Measurements from ENCODE around the gene PRMT3. TPM values are rescaled to one million over a fixed set of nuclear protein-coding genes. Genes with fewer than 3 reads are reported as not detected.
"Not testable (repeated sequence)": the region's sequence is repeated elsewhere in the genome, so short reads cannot be mapped to it uniquely, and the experiment has no call there.

Gene PRMT3
- total RNA-seq, 1 donor from 2014 or later: 50.5 TPM

DNA sequence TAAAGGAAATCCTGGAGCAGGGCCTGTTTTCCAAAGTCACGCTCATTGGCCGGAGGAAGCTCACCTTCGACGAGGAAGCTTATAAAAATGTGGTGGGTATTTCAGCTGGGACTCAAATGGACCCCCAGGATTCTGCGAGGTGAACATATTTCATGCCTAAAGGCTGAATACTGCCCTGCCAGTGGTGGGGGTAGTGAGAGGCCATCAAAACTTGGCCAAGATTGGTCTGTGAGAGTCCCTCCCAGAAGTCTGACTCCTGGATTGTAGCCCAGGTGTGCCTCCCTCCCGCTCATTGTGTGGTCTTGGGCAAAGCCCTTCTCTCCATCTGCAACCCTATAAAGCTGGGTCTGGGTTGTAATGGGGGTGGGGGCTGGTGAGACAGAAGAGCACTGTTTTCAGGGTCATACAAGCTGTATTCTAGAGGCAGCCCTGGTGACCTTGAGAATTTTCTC lies 23.1 kb upstream of the PRMT3 start:
- H3K27me3 Mint-ChIP-seq: no peaks in the 10 kb centered on the region
- peaks cover 34% of the 10 kb centered on the region for H3K36me3 Mint-ChIP-seq (ENCODE audit: low read depth)
- intact Hi-C loops (cut with micrococcal nuclease): no loop called here
- peaks cover 11% of the 10 kb centered on the region for H3K9me3 Mint-ChIP-seq
- H3K4me1 Mint-ChIP-seq: peaks cover 61% of the 10 kb centered on the region
- H3K4me3 Mint-ChIP-seq: peak overlapping the region; percentile 87
- peak overlapping the region; percentile 83 for H3K27ac Mint-ChIP-seq
- DNase-seq: no peak

DNA sequence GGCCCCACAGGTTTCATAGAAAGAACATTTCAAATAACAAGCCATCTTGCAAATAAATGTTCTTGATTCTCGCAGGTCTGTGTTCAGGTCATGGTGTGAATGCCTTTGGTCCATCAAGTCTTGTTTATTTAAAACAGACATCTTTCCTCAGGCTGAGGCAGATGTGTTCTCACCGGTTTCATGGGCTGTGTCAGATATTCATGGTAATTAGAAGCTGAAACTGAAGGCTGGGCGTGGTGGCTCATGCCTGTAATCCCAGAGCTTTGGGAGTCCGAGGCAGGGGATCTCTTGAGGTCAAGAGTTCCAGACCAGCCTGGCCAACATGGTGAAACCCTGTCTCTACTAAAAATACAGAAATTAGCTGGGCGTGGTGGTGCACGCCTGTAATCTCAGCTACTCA lies 22.1 kb upstream of the PRMT3 start:
- H3K4me1 Mint-ChIP-seq: peaks cover 59% of the 10 kb centered on the region
- DNase-seq; H3K27me3 Mint-ChIP-seq; H3K9me3 Mint-ChIP-seq; H3K27ac Mint-ChIP-seq; intact Hi-C loops (cut with micrococcal nuclease): not testable (repeated sequence)
- peak overlapping the region; percentile 87 for H3K4me3 Mint-ChIP-seq
- H3K36me3 Mint-ChIP-seq (ENCODE audit: low read depth): peaks cover 44% of the 10 kb centered on the region

DNA sequence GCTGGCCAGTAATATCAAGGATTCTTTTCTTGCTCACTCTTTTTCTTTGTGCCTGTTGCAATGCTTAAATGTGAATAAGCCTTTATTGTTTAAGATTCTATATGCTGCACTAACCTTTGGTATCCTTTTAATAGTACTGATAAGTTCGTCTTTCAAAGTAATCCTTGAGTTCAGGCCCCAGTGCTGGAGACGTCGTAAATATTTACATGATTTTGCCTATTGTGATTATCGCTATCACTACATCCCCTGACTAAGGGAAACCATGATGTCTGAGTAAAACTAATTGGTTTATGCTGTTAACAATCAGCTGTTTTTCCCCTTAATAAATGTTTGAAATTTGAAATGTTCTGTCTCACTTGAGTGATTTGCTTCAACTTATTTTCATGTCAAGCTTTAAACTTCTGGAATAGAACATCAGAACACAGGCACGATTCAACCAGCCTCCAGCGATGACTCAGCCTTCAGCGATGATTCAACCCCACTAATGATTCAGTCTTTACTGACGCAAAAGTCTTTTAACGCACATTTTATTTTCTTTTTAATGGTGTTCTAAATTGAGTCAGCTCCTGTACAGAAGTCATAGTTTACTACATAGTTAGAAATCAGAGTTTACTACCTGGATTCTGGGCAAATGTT lies 20.1 kb upstream of the PRMT3 start:
- intact Hi-C loops (cut with micrococcal nuclease): loop anchor here (1.0 kb wide), 1 partner anchor 20 kb away; the partner anchor contains the start of gene PRMT3
- Mint-ChIP-seq H3K36me3 (ENCODE audit: low read depth) (peaks cover 55% of the 10 kb centered on the region), H3K27me3 (no peaks in the 10 kb centered on the region), H3K4me1 (peaks cover 50% of the 10 kb centered on the region), H3K9me3 (no peaks in the 10 kb centered on the region), H3K4me3 (peak overlapping the region; percentile 64), H3K27ac (peak overlapping the region; percentile 73)
- peak; percentile 72 for DNase-seq

DNA sequence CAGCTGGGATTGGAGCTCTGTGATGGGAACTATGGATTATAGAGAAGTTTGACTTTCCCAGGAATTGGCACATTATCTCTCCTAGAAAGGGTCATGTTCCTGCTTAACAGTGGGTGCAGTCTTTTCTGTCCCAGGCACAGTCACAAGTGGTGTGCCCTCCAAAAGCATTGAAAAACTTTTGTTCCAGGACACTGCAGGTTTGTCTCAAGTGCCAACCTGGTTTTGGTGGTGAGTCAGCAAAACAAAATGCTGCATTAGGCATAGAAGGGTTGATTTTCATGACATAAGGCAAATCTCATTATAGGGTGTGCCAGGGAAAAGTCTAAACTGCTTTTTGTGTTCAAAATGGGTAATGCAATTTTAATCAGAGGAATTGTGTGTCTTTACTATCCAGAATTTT lies 19.1 kb upstream of the PRMT3 start:
- Mint-ChIP-seq H3K27ac (peak overlapping the region; percentile 15), H3K4me3 (peak overlapping the region; percentile 37), H3K4me1 (peaks cover 41% of the 10 kb centered on the region), H3K36me3 (ENCODE audit: low read depth) (peaks cover 61% of the 10 kb centered on the region), H3K9me3 (no peaks in the 10 kb centered on the region), H3K27me3 (no peaks in the 10 kb centered on the region)
- DNase-seq: no peak
- intact Hi-C loops (cut with micrococcal nuclease): no loop called here

DNA sequence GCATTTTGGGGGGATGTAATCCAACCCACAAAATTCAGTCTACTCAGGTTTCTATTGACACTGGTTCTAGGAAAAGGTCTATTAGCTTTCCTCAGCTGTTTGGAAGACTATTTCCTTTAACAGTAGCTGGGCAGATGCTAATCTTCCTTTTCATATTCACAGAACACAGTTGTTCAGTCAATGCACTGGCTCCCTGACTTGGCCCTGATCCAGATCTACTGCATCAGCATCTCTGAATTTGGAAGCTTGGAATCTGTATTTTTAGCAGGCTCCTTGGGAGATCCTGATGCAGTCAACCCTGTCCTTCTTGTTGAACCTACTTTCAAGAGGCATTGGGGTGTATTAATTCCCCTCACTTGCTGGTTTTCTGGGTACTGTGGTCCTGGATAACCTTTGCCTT lies 17.7 kb upstream of the PRMT3 start:
- no peaks in the 10 kb centered on the region for H3K9me3 Mint-ChIP-seq
- no peak overlapping the region for H3K4me3 Mint-ChIP-seq
- H3K4me1 Mint-ChIP-seq: peaks cover 43% of the 10 kb centered on the region
- DNase-seq: no peak
- intact Hi-C loops (cut with micrococcal nuclease): no loop called here
- H3K27ac Mint-ChIP-seq: no peak overlapping the region
- H3K36me3 Mint-ChIP-seq (ENCODE audit: low read depth): peaks cover 69% of the 10 kb centered on the region
- no peaks in the 10 kb centered on the region for H3K27me3 Mint-ChIP-seq

DNA sequence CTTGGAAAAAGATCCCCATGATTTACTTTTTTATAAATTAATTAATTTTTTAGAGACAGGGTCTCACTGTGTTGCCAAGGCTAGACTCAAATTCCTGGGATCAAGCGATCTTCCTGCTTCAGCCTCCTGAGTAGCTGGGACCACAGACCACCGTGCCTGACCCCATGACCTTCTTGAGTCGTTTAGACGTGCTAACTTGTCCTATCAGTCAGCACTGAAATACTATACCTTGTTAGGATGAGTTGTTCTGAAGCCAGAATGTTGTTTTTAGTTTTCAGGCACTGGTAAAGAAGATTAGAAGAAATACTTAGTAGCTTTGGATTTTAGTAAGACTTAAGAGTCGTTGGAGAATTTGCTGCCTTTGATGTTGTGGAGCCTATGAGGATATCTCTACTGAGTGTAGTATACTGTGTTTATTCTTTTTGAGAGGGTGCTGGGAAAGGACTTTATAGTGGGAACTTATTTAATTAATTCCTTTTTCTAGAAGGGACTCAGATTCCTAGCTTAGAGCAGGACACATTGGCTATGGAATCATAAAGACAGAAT lies 15.4 kb upstream of the PRMT3 start:
- Mint-ChIP-seq H3K9me3 (no peaks in the 10 kb centered on the region), H3K4me1 (peaks cover 28% of the 10 kb centered on the region), H3K27me3 (no peaks in the 10 kb centered on the region), H3K27ac (no peak overlapping the region), H3K4me3 (no peak overlapping the region), H3K36me3 (ENCODE audit: low read depth) (peaks cover 60% of the 10 kb centered on the region)
- no peak for DNase-seq
- intact Hi-C loops (cut with micrococcal nuclease): no loop called here

DNA sequence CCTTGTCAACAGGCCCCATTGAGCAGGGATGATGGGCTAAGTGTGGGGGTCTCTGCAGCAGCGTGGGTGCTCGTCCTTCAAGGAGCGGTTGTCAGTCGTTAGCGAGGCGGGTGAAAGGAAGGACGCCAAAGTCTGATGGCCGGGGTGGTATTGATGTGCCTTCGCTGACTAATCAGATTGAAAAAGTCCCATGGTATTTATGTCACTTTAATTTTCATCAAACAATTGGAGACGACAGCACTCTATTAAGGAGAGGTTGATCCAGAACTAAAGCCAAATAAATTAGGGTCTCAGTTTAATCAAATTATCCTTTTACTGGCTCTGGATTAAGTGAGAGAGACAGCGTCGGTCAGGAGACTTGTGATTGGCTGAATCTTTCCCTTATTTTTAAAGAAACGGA lies 14.4 kb upstream of the PRMT3 start:
- Mint-ChIP-seq H3K4me1 (peaks cover 21% of the 10 kb centered on the region), H3K27me3 (no peaks in the 10 kb centered on the region), H3K36me3 (ENCODE audit: low read depth) (peaks cover 53% of the 10 kb centered on the region), H3K4me3 (no peak overlapping the region), H3K9me3 (no peaks in the 10 kb centered on the region), H3K27ac (no peak overlapping the region)
- DNase-seq: no peak
- intact Hi-C loops (cut with micrococcal nuclease): no loop called here

DNA sequence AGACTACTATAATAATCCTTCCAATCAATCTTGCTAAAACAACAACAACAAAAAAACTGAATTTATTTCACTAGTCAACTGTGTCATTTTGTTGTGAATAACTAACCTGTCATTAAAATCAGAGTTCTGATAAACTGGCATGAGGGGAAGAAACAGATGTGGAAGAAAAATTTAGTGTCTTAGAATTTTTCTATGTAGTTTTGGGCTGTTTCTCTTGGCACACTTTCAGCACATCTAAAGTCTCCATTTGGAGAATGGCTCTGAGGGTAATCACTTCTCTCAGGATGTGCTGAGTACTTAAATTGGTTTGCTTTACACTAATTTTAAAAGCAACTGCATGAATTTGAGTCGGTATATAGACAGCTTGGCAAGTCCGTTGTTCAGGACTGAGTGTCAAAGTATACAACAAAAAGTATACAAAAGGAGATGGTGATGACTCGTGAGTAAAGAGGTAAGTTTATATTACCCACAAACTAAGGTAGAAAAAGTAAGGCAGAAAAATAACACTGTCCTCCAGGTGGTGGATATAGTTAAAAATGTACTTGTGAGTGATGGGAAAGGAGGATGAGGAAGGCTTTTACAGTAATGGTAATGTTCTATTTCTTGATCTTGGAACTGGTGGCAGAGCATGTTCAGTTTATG lies 13.8 kb upstream of the PRMT3 start:
- Mint-ChIP-seq H3K9me3 (no peaks in the 10 kb centered on the region), H3K27me3 (no peaks in the 10 kb centered on the region), H3K36me3 (ENCODE audit: low read depth) (peaks cover 48% of the 10 kb centered on the region), H3K4me1 (peaks cover 17% of the 10 kb centered on the region), H3K4me3 (no peak overlapping the region), H3K27ac (peak overlapping the region; percentile 30)
- intact Hi-C loops (cut with micrococcal nuclease): no loop called here
- DNase-seq: no peak

DNA sequence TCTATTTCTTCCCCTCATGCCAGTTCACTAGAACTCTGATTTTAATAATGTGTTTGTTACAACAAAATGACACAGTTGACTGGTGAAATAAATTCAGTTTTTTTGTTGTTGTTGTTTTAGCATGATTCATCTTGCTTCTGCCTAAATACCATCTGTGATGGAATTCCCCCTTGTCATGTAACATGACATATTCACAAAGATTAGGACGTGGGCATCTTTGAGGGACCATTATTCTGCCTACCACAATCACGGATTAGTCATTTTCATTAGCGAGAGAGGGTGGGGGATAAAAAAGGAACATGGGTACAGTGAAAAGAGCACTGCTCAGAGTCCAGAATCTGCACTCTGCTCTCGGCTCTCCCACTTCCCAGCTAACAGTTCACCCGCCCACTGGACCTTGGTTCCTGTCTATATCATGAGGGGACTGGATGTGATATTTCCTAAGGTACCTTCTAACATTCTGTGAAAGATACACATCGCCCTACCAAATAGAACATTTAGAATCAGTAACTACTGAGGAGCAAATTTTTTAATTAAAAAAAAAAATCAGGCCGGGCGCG lies 12.7 kb upstream of the PRMT3 start:
- Mint-ChIP-seq H3K36me3 (ENCODE audit: low read depth) (peaks cover 53% of the 10 kb centered on the region), H3K27me3 (no peaks in the 10 kb centered on the region), H3K4me3 (no peak overlapping the region), H3K9me3 (no peaks in the 10 kb centered on the region), H3K27ac (peak overlapping the region; percentile 74), H3K4me1 (peaks cover 13% of the 10 kb centered on the region)
- intact Hi-C loops (cut with micrococcal nuclease): no loop called here
- no peak for DNase-seq

DNA sequence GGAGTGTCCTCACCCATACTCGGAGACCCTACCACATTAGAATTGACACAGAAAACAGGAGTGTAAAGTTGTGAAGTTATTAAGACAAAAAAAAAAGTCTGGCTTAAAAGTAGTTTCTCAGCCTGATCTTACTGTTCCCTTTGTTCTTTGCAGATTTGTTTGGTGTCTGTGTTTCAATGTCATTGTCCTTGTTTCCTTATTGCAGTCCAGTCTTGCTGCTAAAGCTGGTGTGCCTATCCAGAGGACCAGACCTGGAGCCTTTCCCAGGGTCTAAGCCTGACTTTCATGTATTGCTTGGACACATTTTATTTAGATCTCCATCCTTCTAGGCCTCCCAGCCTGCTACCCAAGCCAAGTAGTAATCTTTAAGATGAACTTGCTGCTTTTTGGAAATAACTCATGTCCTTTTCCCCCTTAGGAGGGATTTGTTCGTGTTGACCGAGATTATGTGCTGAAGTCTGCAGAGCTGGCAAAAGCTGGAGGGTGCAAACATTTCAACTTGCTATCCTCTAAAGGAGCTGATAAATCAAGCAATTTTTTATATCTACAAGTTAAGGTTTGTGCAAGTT lies 11.3 kb upstream of the PRMT3 start:
- intact Hi-C loops (cut with micrococcal nuclease): no loop called here
- Mint-ChIP-seq H3K36me3 (ENCODE audit: low read depth) (peaks cover 48% of the 10 kb centered on the region), H3K27me3 (no peaks in the 10 kb centered on the region), H3K9me3 (no peaks in the 10 kb centered on the region), H3K27ac (no peak overlapping the region), H3K4me3 (no peak overlapping the region), H3K4me1 (peaks cover 13% of the 10 kb centered on the region)
- DNase-seq: no peak

DNA sequence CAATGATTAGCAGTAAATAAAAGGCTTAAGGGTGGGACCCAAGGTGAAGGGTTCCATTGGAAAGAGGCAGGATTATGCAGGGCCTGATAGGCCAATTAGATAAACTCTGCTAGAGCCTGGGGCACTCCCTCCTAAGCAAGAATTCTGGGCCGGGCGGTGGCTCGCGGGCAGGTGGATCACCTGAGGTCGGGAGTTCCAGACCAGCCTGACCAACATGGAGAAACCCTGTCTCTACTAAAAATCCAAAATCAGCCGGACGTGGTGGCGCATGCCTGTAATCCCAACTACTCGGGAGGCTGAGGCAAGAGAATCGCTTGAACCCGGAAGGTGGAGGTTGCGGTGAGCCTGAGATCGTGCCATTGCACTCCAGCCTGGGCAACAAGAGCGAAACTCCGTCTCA lies 1.5 kb upstream of the PRMT3 start:
- H3K27me3 Mint-ChIP-seq; DNase-seq; intact Hi-C loops (cut with micrococcal nuclease); H3K9me3 Mint-ChIP-seq: not testable (repeated sequence)
- Mint-ChIP-seq H3K27ac (peak overlapping the region; percentile 99), H3K36me3 (ENCODE audit: low read depth) (peaks cover 39% of the 10 kb centered on the region), H3K4me1 (peaks cover 16% of the 10 kb centered on the region), H3K4me3 (peak overlapping the region; percentile 92)

DNA sequence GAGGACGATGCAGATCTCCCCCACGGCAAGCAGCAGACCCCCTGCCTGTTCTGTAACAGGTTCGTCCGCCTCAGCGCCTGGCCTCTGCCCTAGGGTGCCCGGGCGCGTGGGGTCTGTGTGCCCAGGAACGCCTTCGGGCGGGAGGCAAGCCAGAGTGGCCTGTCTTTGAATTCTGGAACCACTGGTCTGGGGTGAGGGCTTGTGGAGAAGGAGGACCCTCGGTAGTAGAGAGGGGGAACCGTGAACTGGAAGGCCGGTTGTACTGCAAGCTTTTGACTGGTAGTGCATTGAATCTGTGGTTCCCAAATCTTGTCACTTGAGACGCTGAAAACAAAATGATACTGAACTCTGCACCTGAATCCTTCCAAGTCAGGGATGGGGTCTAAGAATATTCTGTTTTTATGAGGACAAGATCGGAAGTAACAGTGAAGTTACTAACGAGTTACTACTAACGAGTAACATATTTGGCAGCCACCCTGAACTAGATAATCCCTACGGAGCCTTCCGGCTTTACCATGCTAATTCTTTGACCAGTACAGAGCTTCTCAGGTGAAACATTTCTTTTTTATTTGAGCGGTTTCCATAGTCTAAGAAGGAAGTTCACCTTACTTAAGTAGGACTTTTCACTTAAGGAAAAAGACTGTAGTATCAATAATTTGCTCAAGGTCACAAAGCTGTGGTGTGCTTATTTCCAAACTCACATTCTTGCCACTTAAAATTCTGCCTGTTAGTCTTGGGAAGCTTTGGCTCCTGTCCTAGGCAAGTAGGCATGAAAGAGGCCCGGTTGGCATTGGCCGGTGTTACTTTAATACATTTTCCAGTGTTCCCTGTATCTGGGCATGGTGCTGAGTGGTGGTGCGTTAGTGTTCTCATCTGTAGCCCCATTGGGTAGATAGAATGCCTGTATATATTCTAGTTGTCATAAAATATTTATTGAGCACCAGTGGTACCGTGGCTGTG lies 860 bp downstream of the PRMT3 start:
- H3K27me3 Mint-ChIP-seq: no peaks in the 10 kb centered on the region
- peaks cover 37% of the 10 kb centered on the region for H3K36me3 Mint-ChIP-seq (ENCODE audit: low read depth)
- no peak for DNase-seq
- no peaks in the 10 kb centered on the region for H3K9me3 Mint-ChIP-seq
- peak overlapping the region; percentile 92 for H3K4me3 Mint-ChIP-seq
- peaks cover 19% of the 10 kb centered on the region for H3K4me1 Mint-ChIP-seq
- H3K27ac Mint-ChIP-seq: peak overlapping the region; percentile 99
- intact Hi-C loops (cut with micrococcal nuclease): no loop called here

DNA sequence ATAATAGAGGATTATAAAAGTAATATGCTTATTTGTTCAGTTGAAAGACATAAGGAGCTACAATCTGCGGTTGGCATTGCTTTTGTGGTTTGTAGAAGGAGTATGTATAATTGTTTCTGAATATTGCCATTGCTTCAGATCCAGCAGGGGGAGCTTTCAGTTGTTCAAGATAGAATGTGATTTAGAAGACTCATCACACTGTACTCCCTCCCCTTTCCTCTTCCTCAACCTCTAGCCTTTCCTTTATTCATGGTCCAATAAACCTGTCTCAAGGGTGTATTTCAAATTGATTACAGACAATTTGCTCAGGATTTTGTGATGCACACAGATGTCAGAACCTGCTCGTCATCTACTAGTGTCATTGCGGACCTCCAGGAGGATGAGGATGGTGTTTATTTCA lies 9.8 kb downstream of the PRMT3 start:
- H3K36me3 Mint-ChIP-seq (ENCODE audit: low read depth): peaks cover 58% of the 10 kb centered on the region
- H3K27ac Mint-ChIP-seq: peak overlapping the region; percentile 41
- H3K4me3 Mint-ChIP-seq: no peak overlapping the region
- H3K9me3 Mint-ChIP-seq: no peaks in the 10 kb centered on the region
- no peaks in the 10 kb centered on the region for H3K27me3 Mint-ChIP-seq
- peaks cover 11% of the 10 kb centered on the region for H3K4me1 Mint-ChIP-seq
- intact Hi-C loops (cut with micrococcal nuclease): loop anchor here (1.0 to 2.0 kb wide), 2 partner anchors 46 to 213 kb away; no protein-coding TSS in a partner anchor
- DNase-seq: peak; percentile 78
